Measurements from ENCODE around the gene SYNM.

SYNM gene

DNA sequence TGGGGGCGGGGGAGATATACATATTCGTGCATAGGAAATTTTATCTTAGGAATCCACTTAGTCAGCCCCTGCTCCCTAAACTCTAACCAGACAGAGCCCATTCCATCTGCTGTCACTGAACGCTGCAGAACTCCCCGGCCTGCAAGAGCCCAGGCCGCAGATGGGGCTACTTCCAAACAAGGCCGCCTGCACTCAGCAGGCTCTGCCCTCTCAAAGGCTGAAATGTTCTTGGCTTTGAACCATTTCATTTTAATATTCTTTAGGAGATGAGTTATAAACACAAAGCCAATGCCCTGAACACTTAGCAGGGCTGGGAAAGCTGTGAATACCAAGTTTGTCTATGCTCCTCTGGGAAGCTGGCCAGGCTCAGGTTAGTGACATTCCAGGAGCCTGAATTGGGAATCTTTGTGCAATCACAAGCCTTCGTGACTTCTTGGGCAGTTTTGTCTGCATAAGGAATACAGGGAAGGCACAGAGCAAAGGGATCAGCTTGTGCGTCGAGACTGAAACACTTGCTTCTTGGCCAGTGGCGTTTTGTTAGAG lies 65.0 kb downstream of the SYNM start:
- no peak for DNase-seq

DNA sequence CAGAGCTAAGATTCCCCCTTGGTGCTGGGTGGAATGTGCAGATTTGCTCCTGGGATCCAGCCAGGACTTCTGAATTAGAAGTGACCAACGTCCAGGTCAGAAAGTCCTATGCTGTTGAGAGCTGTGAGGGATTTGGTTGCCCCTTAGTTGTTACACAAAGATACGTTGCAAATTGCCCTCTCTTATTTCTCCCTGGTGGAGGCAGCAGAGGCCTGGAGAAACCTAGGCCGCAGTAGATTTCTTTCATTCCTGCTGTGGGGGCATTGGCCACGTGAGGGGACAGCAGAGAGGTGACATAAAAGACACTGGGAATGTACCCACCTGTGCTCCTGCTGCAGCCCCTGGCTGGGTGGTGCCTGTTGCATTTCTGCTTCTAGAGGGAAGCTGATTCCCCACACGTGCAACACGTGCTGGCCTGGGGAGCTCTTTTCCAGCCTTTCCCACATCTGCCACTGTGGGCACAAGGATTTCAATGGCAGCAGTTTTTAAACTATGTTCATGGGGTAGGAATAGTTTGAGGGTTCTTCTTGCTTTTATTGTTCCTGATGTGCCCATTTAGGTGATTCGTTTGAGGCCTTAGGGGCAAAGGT lies 65.7 kb downstream of the SYNM start:
- DNase-seq: no peak

DNA sequence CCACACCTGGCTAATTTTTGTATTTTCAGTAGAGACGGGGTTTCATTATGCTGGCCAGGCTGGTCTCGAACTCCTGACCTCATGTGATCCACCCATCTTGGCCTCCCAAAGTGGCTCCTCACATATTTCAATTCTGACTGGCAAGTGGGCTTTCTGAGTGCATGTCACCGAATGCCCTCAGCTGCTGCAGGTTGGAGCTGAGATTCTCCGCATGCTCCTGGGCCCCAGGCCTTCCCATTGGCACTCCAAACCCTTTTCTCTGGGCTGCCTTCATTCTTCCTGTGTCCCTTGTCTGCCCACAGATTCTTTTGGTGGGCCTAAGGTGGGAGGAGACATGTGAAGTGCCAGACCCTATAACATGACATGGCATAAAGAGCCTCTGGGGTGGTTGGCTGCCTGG lies 67.3 kb downstream of the SYNM start:
- no peak for DNase-seq

DNA sequence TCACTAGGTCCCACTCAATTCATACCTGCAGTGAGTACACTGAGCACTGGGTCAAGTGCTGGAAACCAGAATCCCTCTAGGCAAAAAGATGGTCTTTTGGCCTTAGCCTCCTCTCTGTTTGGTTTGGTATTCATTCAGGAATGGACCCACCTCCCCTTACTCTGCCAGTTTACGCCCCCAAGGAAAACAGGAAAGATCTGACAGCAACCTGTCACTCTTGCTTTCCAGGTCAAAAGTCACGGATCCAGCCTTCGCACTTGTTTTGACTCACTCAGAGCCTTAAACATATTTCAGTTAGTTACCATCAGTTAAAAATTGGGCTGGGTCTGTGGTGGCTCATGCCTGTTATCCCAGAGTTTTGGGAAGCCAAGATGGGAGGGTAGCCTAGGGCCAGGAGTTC lies 68.1 kb downstream of the SYNM start:
- no peak for DNase-seq

DNA sequence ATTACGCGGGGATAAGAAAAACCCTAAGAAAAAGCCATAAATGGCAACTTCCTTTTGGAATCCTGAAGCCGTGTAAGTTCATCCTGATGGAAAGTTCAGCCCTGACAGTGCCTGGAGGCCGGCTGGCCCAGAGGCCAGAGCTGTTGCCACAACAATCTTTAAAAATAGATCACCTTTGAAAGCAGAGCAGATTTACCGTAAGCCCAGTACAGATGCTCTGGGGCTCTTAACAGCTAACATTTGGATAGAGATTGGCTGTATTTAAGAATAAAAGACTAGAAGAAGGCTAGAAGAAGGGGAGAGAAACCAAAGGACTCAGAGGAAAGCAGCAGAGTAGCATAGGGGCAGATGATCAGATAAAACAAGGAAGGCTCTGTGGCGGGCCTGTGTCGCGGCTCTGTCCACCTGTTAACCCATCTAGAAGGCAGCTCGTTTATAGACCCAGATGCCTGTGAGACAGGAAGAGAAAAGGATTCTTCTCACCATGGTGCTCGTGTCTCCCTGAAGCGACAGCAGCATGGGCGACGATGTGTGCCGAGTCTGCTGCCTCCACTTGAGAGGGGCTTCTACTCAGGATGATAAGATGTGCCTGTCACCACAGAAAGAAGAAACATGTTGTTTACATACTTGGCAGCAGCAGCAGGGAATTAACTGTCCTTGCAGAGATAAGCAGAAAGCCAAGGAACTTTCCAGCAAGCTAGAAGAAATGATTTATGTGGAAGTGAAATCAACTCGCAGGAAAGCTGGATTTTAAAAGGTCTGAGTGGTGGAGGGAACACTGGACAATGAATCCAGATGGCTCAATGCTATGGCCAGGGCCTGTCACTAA lies 69.9 kb downstream of the SYNM start:
- no peak for DNase-seq

DNA sequence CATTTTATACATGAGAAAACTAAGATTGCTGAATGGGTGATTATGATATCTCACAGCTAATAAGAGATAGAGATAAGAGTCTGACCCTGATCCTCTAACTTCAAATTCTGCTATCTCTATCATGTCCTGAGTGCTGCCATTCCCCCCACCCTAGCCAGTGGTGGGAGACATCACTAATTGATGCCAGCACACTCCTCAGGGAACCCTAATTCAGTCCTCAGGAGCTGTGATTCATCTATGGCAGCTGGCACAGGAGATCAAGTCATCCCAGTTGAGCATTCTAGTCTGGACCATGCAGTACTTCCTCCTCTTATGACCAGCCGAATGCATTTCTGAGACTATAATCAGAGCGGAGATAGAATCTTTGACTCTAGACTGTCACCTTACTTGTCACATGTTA lies 71.9 kb downstream of the SYNM start:
- DNase-seq: no peak

DNA sequence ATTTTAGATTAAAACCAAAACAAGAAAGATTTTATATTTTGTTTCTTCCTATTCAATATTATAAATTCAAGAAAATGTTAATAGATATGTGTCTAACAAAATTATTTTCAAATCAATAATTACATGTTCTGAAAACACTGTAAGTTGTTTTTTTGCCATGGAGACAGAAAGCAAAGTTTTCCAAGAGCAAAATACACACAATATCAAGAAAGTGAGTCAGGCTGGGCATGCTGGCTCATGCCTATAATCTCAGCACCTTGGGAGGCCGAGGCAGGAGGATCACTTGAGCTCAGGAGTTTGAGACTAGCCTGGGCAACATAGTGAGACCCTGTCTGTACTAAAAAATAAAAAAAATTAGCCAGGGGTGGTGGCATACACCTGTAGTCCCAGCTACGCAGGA lies 72.8 kb downstream of the SYNM start:
- DNase-seq: no peak

DNA sequence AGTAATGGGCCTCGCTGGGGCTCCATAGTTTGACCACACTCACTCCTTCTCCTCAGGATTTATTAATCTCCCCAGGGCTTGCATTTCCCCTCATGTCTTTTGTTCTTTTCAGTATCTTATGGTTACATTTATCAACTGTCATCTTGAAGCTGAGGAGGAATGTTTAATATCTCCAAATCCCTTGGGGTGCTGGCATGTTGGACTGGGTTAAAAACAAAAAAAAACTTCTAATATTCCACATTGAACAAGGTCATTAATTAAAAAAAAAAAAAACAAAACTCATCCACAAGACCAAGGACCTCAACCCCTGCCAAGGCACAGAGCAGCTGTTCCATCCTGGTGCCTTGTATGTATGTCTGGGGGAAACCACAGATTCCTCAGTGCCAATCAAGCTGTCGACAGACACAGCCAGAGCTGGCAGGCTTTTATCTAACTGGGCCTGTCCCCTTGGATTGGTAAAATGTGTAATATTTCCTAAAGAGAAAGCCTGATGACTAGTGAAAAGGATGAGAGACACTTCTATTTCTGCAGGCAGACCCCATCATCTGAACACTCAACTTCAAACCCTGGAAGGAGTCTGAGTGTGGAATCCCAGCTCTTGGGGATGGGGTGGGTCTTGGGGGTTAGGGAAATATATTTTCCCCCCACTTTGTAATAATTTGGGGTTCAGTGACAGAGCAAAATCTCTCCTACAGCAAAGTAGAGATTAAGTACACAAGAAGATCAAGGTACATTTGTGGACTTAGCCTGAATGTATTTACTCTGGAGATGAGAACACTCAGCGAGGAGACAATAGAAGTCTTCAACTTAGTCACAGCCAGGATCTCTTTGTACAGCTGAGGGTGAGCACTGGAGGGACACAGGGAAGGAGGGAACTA lies 75.4 kb downstream of the SYNM start:
- no peak for DNase-seq

DNA sequence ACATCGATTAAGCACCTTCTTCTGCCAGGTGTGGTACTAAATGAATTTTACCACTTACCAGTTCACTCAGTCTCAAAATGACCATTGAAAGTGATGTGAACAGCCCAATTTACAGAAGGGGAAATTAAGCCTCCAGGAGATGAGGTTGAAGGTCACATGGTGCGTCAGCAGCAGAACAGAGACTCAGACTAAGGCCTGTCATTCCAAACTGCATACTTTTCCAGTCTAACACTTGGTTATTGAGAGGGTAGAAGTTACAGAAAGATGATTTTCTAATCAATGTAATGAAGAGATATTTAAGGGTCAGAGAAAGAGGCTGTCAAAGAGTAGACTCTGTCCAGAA lies 76.1 kb downstream of the SYNM start:
- no peak for DNase-seq

DNA sequence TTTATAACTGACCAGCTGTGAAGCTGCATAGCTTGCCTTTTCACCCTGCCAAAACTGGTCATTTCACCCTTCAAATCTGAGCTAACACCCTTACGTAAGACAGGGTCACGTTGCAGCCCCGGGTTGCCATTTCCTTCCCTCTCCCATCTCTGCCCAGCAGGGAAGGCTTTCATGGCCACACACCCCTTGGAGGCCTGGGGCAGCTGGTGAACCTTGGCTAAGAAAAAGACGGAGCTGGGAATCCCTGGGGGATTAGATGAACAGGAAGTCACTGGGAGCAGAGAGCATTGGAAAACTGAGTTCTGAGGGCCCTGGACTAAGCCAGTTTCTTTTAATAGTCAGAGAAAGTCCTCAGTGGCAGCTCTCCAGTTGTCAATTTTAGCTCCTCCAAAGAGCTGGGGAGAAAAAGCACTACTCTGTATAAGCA lies 76.7 kb downstream of the SYNM start:
- no peak for DNase-seq

DNA sequence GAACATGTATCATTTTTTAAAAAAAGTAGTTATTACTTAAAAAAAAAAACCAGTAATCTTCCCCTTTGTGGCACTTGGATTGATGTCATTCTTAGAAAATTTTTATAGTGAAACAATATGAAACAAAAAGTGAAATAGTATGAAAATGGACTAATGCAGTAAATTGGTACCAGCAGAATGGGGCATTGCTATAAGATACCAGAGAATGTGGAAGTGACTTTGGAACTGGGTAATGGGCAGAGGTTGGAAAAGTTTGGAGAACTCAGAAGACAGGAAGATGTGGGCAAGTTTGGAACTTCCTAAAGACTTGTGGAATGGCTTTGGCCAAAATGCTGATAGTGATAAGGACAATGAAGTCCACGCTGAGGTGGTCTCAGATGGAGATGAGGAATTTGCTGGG lies 77.9 kb downstream of the SYNM start:
- no peak for DNase-seq

Measured in NCI-H1417 treated with DMSO at 0.1 percent for 48 hours (cell line).